ENCODE data around the gene NCOR1. TPM values are rescaled to one million over a fixed set of nuclear protein-coding genes. Genes with fewer than 3 reads are reported as not detected.

NCOR1 gene
- total and polyA plus RNA-seq, 2 of the 8 experiments (the other 6 are each of a cell fraction or from before 2014, with no cell fraction given): 65.4 to 142 TPM

- DNase-seq (ENCODE audit: low read depth in 1 of 2, low spot score in 2 of 2) (no peak), FAIRE-seq (no peak)
- Histone ChIP-seq H3K18ac (ENCODE audit: extremely low read depth, low read length) (no peak overlapping the region), H4K8ac (ENCODE audit: extremely low read depth, insufficient read depth, low read length) (no peak overlapping the region), H2BK120ac (replicated peaks; ENCODE audit: low read depth, low read length) (no peak overlapping the region), H3K9me3 (ENCODE audit: insufficient read depth in 2 of 2, low read depth in 1 of 2, low read length in 1 of 2) (peaks cover 15 to 19% of the 10 kb centered on the region in 2 experiments), H4K5ac (ENCODE audit: insufficient read length, low read depth, low read length) (no peak overlapping the region), H3K27ac (ENCODE audit: low read depth, low read length) (no peak overlapping the region), H4K20me1 (replicated peaks in 1 of 2; ENCODE audit: control insufficient read depth in 1 of 2, insufficient read depth in 2 of 2, low read length in 2 of 2) (no peaks in the 10 kb centered on the region), H3K4me1 (replicated peaks in 1 of 4; ENCODE audit: control insufficient read depth in 3 of 4, insufficient read depth in 4 of 4, low read length in 3 of 4) (no peaks in the 10 kb centered on the region), H2AK5ac (ENCODE audit: low read depth, low read length) (no peak overlapping the region), H2BK5ac (ENCODE audit: low read depth, low read length) (no peak overlapping the region), H3K36me3 (ENCODE audit: control insufficient read depth in 2 of 4, insufficient read depth in 4 of 4, low read length in 3 of 4) (peaks cover 12 to 69% (median 40%) of the 10 kb centered on the region in 4 experiments; a peak in 7 of 8 replicates), H3K79me1 (ENCODE audit: low read depth, low read length) (no peaks in the 10 kb centered on the region), H3K14ac (ENCODE audit: insufficient read length) (no peak overlapping the region), H3K27me3 (replicated peaks in 1 of 4; ENCODE audit: control insufficient read depth in 3 of 4, extremely low read depth in 1 of 4, insufficient read depth in 3 of 4, low read length in 3 of 4) (no peaks in the 10 kb centered on the region), H3K23me2 (ENCODE audit: low read depth, low read length) (no peaks in the 10 kb centered on the region), H3K56ac (replicated peaks; ENCODE audit: insufficient read length, low read depth, low read length) (no peak overlapping the region), H2BK12ac (ENCODE audit: low read depth, low read length) (no peak overlapping the region), H3K4me2 (ENCODE audit: insufficient read depth in 1 of 2, low read depth in 2 of 2, low read length in 2 of 2) (no peak overlapping the region), H2BK20ac (ENCODE audit: low read length) (no peak overlapping the region), H3K9ac (replicated peaks in 1 of 4; ENCODE audit: extremely low read depth in 1 of 4, low read depth in 3 of 4, low read length in 3 of 4) (no peak overlapping the region), H3K79me2 (ENCODE audit: control insufficient read depth in 1 of 2, insufficient read depth in 2 of 2, low read length in 2 of 2) (no peaks in the 10 kb centered on the region), H2BK15ac (ENCODE audit: low read length) (no peak overlapping the region), H3K23ac (ENCODE audit: insufficient read length) (no peak overlapping the region), H4K91ac (replicated peaks; ENCODE audit: insufficient read length, low read length) (no peak overlapping the region), H3K4me3 (ENCODE audit: extremely low read depth in 1 of 4, insufficient read depth in 2 of 4, low read depth in 3 of 4, low read length in 4 of 4) (no peak overlapping the region), H2AFZ (ENCODE audit: low read length) (no peak overlapping the region), H3K4ac (replicated peaks; ENCODE audit: insufficient read length, low read depth, low read length) (no peak overlapping the region)
- POLR2A ChIA-PET (ENCODE audit: partially characterized antibody): interaction anchor here (1.2 kb wide), 1 partner anchor 74 kb away, joined by 6 read pairs; no protein-coding TSS in a partner anchor
- 98% methylated on average over 2 of the region's 2 CpGs; no CpG with 5 or more reads in 1 of the 2 experiments for WGBS, 2 experiments (ENCODE audit: extremely low coverage in 1 of 2, insufficient coverage in 1 of 2, insufficient read length in 1 of 2, insufficient replicate concordance in 2 of 2, low coverage in 1 of 2, low lambda C conversion rate in 2 of 2, missing lambda C conversion rate in 1 of 2)
- CTCF ChIA-PET (ENCODE audit: partially characterized antibody): interaction anchor here (0.7 kb wide), 1 partner anchor 105 kb away, joined by 3 read pairs; no protein-coding TSS in a partner anchor
- TF ChIP-seq KDM5A (IDR thresholded peaks at IDR 0.05; ENCODE audit: low read length): no peak
- no peak for TF ChIP-seq RXRA (IDR thresholded peaks at IDR 0.05; ENCODE audit: insufficient read depth, low read depth, low read length)
- TF ChIP-seq BRCA1 (IDR thresholded peaks at IDR 0.05; ENCODE audit: low read depth, low read length): no peak
Measured at GRCh38 chr17:16117149-16117548, 98.2 kb downstream of the NCOR1 start.
